Fibroblast of skin of right quadriceps (primary cell): ENCODE measurements around the gene CCL19.
A peak's percentile ranks its signal among the peaks of the same experiment; 100 is the strongest.
"Not testable (repeated sequence)": the region's sequence is repeated elsewhere in the genome, so short reads cannot be mapped to it uniquely, and the experiment has no call there.

Experiments used
- DNase-seq: peaks from one replicate; pipeline ENCODE4 v3.0.0-alpha.2; 2013

The CCL19 gene

GRCh38 chr9:34690983-34691935 is at the start of gene CCL19:
Gene CCL19, minus strand, starts transcription at chr9:34691276. Its CDS starts 137 bp downstream, at chr9:34691139.
- no peak for DNase-seq

- not testable (repeated sequence) for DNase-seq
These were observed 49.1 kb upstream of the CCL19 start for GRCh38 chr9:34740176-34740575.

GRCh38 chr9:34737677-34738260 is 46.7 kb upstream of the CCL19 start:
- no peak for DNase-seq

GRCh38 chr9:34734720-34735119 is 43.6 kb upstream of the CCL19 start:
- DNase-seq: no peak

GRCh38 chr9:34732886-34733285 is 41.8 kb upstream of the CCL19 start:
- DNase-seq: no peak

- no peak for DNase-seq
These were observed 41.4 kb upstream of the CCL19 start for GRCh38 chr9:34732478-34732877.

GRCh38 chr9:34723141-34723540 is 32.1 kb upstream of the CCL19 start:
- DNase-seq: no peak

GRCh38 chr9:34719769-34720025 is 28.6 kb upstream of the CCL19 start:
- not testable (repeated sequence) for DNase-seq

GRCh38 chr9:34719021-34719768 is 28.1 kb upstream of the CCL19 start:
- DNase-seq: no peak

- no peak for DNase-seq
These were observed 27.0 kb upstream of the CCL19 start for GRCh38 chr9:34717996-34718614.

GRCh38 chr9:34716711-34717110 is 25.6 kb upstream of the CCL19 start:
- DNase-seq: no peak

GRCh38 chr9:34715639-34716215 is 24.7 kb upstream of the CCL19 start:
- no peak for DNase-seq

- no peak for DNase-seq
These were observed 22.9 kb upstream of the CCL19 start for GRCh38 chr9:34714007-34714406.

- no peak for DNase-seq
These were observed 21.1 kb upstream of the CCL19 start for GRCh38 chr9:34712140-34712539.

GRCh38 chr9:34710023-34710422 is 18.9 kb upstream of the CCL19 start, which contains the start of gene CCL21:
Gene CCL21, minus strand, starts transcription at chr9:34710136. Its CDS starts 70 bp downstream, at chr9:34710066.
- no peak for DNase-seq

- DNase-seq: no peak
These were observed 18.3 kb upstream of the CCL19 start for GRCh38 chr9:34709196-34709978.

- no peak for DNase-seq
These were observed 16.1 kb upstream of the CCL19 start for GRCh38 chr9:34707130-34707529.

- peak; percentile 68 for DNase-seq
These were observed 11.0 kb upstream of the CCL19 start for GRCh38 chr9:34701769-34702736.

- DNase-seq: peak; percentile 55
These were observed 10.1 kb upstream of the CCL19 start for GRCh38 chr9:34701023-34701768.

GRCh38 chr9:34694811-34695210 is 3.7 kb upstream of the CCL19 start:
- no peak for DNase-seq
